HEK293 (cell line): ENCODE measurements around the gene TBPL1.
A peak's percentile ranks its signal among the peaks of the same experiment; 100 is the strongest.
"Not testable (repeated sequence)": the region's sequence is repeated elsewhere in the genome, so short reads cannot be mapped to it uniquely, and the experiment has no call there.

ENCODE experiments used
- CTCF ChIA-PET: fragments of 350-600 bp; formaldehyde crosslinking; extraction: SDS; loops from one replicate; lab custom pipeline; 2021; ENCODE audit warnings: antibody characterized with exemption; lab: Yijun Ruan, JAX
- POLR2A ChIA-PET: fragments of 300-600 bp; formaldehyde crosslinking; extraction: SDS; loops from one replicate; lab custom pipeline; 2020; ENCODE audit warnings: antibody characterized with exemption, inconsistent platforms; lab: Yijun Ruan, JAX
- H3K27ac ChIP-seq: fragments of 200-500 bp; sonication (Bioruptor generic); 2 replicates; pipeline ENCODE4 v1.5.1; 2014; ENCODE audit warnings: low read depth, low read length, control low read depth, inconsistent platforms; ENCODE audit errors: extremely low read depth
- H3K36me3 ChIP-seq, 2 experiments: fragments of 200-500 bp in 1 of 2; sonication (Bioruptor generic) in 1 of 2; 1 replicate in 1 of 2; 2 replicates in 1 of 2; pipeline ENCODE4 v1.5.1; 2014 to 2017; ENCODE audit warnings: inconsistent platforms in 2 of 2, low read length in 2 of 2; ENCODE audit not compliant: control insufficient read depth in 2 of 2, insufficient read depth in 1 of 2
- H3K4me1 ChIP-seq: fragments of 200-500 bp; sonication (Bioruptor generic); 2 replicates; pipeline ENCODE4 v1.5.1; 2014; ENCODE audit warnings: mild to moderate bottlenecking, low read length, inconsistent platforms; ENCODE audit not compliant: control insufficient read depth, insufficient read depth
- H3K4me3 ChIP-seq: 2 replicates; pipeline ENCODE4 v1.5.1; 2011; ENCODE audit warnings: low read depth, mild to moderate bottlenecking, control low read depth, low read length, moderate library complexity
- H3K9me3 ChIP-seq: fragments of 200-500 bp; sonication (Bioruptor generic); 2 replicates; pipeline ENCODE4 v1.5.1; 2014; ENCODE audit warnings: low read depth, low read length, inconsistent platforms; ENCODE audit not compliant: control insufficient read depth, insufficient read depth
- HOXA7 ChIP-seq: sonication (generic); formaldehyde crosslinking; IDR thresholded peaks from 2 replicates; pipeline ENCODE4 v1.8.1; 2022; ENCODE audit warnings: missing genetic modification reagents, borderline replicate concordance
- MZF1 ChIP-seq: fragments of 450-650 bp; formaldehyde crosslinking; IDR thresholded peaks from 2 replicates; pipeline ENCODE4 v1.5.1; 2017; ENCODE audit warnings: missing biosample characterization, missing genetic modification characterization, borderline replicate concordance
- OSR2 ChIP-seq: fragments of 450-650 bp; formaldehyde crosslinking; IDR thresholded peaks from 2 replicates; pipeline ENCODE4 v1.5.1; 2016; ENCODE audit warnings: missing biosample characterization, missing genetic modification characterization
- WT1 ChIP-seq: fragments of 450-650 bp; formaldehyde crosslinking; IDR thresholded peaks from 2 replicates; pipeline ENCODE4 v1.5.1; 2016; ENCODE audit warnings: missing biosample characterization, missing genetic modification characterization
- ZNF146 ChIP-seq: fragments of 450-650 bp; formaldehyde crosslinking; IDR thresholded peaks from 2 replicates; pipeline ENCODE4 v1.5.1; 2016; ENCODE audit warnings: missing biosample characterization, missing genetic modification characterization
- ZNF211 ChIP-seq: fragments of 450-650 bp; formaldehyde crosslinking; IDR thresholded peaks from 2 replicates; pipeline ENCODE4 v1.5.1; 2016; ENCODE audit warnings: low read depth, missing biosample characterization, missing genetic modification characterization
- ZNF510 ChIP-seq: fragments of 450-650 bp; formaldehyde crosslinking; IDR thresholded peaks from 2 replicates; pipeline ENCODE4 v1.5.1; 2018; ENCODE audit warnings: mild to moderate bottlenecking, missing genetic modification characterization, missing biosample characterization; ENCODE audit not compliant: insufficient replicate concordance
- TF ChIP-seq, protein P1 (sequence below): fragments of 450-650 bp; formaldehyde crosslinking; IDR thresholded peaks from 2 replicates; pipeline ENCODE4 v1.5.1; 2016; ENCODE audit warnings: missing biosample characterization, missing genetic modification characterization
- TF ChIP-seq, protein P2 (sequence below): fragments of 450-650 bp; formaldehyde crosslinking; IDR thresholded peaks from 2 replicates; pipeline ENCODE4 v1.5.1; 2017; ENCODE audit warnings: missing biosample characterization, missing genetic modification characterization
- TF ChIP-seq, protein P3 (sequence below): fragments of 450-650 bp; formaldehyde crosslinking; IDR thresholded peaks from 2 replicates; pipeline ENCODE4 v1.5.1; 2016; ENCODE audit warnings: missing biosample characterization, missing genetic modification characterization
- TF ChIP-seq, protein P4 (sequence below): fragments of 450-650 bp; formaldehyde crosslinking; IDR thresholded peaks from 2 replicates; pipeline ENCODE4 v1.5.1; 2016; ENCODE audit warnings: missing biosample characterization, missing genetic modification characterization
- TF ChIP-seq, protein P5 (sequence below): fragments of 450-650 bp; formaldehyde crosslinking; IDR thresholded peaks from 2 replicates; pipeline ENCODE4 v1.5.1; 2016; ENCODE audit warnings: missing biosample characterization, missing genetic modification characterization, borderline replicate concordance

The TBPL1 gene

DNA sequence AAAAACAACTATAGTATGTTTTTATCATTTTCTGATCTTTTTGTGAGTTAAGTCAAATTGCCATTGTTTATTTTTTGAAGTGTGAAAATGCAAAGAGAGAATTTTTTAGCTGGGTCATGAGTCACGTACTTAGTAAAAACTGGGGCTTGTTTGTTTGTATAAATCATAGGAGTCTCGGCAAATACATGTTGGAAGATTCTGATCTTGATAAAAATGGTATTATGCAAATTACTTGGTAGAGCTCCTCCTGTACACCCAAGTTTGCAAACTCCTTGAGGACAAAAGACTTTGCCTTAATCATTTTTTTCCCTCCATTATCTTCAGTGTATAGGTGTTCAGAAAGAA is 25.8 kb downstream of the TBPL1 start:
- TF ChIP-seq, protein P1, sequence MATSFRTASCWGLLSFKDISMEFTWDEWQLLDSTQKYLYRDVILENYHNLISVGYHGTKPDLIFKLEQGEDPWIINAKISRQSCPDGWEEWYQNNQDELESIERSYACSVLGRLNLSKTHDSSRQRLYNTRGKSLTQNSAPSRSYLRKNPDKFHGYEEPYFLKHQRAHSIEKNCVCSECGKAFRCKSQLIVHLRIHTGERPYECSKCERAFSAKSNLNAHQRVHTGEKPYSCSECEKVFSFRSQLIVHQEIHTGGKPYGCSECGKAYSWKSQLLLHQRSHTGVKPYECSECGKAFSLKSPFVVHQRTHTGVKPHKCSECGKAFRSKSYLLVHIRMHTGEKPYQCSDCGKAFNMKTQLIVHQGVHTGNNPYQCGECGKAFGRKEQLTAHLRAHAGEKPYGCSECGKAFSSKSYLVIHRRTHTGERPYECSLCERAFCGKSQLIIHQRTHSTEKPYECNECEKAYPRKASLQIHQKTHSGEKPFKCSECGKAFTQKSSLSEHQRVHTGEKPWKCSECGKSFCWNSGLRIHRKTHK = no peak
- TF ChIP-seq, protein P2, sequence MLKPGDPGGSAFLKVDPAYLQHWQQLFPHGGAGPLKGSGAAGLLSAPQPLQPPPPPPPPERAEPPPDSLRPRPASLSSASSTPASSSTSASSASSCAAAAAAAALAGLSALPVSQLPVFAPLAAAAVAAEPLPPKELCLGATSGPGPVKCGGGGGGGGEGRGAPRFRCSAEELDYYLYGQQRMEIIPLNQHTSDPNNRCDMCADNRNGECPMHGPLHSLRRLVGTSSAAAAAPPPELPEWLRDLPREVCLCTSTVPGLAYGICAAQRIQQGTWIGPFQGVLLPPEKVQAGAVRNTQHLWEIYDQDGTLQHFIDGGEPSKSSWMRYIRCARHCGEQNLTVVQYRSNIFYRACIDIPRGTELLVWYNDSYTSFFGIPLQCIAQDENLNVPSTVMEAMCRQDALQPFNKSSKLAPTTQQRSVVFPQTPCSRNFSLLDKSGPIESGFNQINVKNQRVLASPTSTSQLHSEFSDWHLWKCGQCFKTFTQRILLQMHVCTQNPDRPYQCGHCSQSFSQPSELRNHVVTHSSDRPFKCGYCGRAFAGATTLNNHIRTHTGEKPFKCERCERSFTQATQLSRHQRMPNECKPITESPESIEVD (tag by site-specific recombination) = peak; percentile 88
- Histone ChIP-seq H3K4me1 (peaks cover 24% of the 10 kb centered on the region), H3K36me3 (peaks cover 6 to 17% of the 10 kb centered on the region in 2 experiments), H3K9me3 (no peaks in the 10 kb centered on the region), H3K27ac (no peak overlapping the region), H3K4me3 (no peak overlapping the region)
- CTCF ChIA-PET = interaction anchor here (0.7 to 10.9 kb wide), 11 partner anchors 12 to 145 kb away, joined by 3 to 304 read pairs (median 4); no protein-coding TSS in a partner anchor
- POLR2A ChIA-PET = interaction anchor here (1.4 kb wide), 1 partner anchor 26 kb away, joined by 4 read pairs; the partner anchor contains the start of gene TBPL1

DNA sequence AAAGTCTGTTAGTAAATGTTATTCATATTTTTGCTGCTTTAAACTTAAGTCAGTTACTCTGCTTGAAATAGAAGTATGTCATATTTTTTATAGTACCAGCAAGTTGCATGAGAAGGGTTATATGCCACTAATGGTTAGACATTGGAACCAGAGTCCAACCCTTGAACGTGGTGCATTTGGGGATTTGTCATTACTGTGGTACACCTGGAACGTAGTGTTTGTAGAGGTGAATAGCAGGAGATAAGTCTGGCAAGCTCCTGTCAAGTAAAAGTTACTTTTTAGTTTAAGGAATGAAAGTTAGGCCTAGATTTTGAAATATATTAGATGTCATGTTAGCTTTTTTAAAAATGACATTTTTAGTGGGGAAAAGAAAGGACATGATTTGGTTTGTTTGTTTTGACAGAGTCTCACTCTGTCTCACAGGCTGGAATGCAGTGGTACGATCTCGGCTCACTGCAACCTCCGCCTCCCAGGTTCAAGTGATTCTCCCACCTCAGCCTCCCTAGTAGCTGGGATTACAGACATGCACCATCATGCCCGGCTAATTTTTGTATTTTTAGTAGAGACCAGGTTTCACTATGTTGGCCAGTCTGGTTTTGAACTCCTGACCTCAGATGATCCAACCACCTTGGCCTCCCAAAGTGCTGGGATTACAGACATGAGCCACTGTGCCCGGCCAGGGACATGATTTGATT is 26.4 kb downstream of the TBPL1 start:
- peak; percentile 87 for TF ChIP-seq WT1 (tag by site-specific recombination)
- TF ChIP-seq MZF1 (tag by site-specific recombination) = peak; percentile 74
- TF ChIP-seq, protein P3, sequence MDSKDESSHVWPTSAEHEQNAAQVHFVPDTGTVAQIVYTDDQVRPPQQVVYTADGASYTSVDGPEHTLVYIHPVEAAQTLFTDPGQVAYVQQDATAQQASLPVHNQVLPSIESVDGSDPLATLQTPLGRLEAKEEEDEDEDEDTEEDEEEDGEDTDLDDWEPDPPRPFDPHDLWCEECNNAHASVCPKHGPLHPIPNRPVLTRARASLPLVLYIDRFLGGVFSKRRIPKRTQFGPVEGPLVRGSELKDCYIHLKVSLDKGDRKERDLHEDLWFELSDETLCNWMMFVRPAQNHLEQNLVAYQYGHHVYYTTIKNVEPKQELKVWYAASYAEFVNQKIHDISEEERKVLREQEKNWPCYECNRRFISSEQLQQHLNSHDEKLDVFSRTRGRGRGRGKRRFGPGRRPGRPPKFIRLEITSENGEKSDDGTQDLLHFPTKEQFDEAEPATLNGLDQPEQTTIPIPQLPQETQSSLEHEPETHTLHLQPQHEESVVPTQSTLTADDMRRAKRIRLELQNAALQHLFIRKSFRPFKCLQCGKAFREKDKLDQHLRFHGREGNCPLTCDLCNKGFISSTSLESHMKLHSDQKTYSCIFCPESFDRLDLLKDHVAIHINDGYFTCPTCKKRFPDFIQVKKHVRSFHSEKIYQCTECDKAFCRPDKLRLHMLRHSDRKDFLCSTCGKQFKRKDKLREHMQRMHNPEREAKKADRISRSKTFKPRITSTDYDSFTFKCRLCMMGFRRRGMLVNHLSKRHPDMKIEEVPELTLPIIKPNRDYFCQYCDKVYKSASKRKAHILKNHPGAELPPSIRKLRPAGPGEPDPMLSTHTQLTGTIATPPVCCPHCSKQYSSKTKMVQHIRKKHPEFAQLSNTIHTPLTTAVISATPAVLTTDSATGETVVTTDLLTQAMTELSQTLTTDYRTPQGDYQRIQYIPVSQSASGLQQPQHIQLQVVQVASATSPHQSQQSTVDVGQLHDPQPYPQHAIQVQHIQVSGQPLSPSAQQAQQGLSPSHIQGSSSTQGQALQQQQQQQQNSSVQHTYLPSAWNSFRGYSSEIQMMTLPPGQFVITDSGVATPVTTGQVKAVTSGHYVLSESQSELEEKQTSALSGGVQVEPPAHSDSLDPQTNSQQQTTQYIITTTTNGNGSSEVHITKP (tag by site-specific recombination) = peak; percentile 48
- peak; percentile 70 for TF ChIP-seq OSR2 (tag by site-specific recombination)
- CTCF ChIA-PET = interaction anchor here (0.7 to 10.9 kb wide), 8 partner anchors 24 to 130 kb away, joined by 3 to 304 read pairs (median 6); no protein-coding TSS in a partner anchor
- POLR2A ChIA-PET = interaction anchor here (1.4 kb wide), 1 partner anchor 26 kb away, joined by 4 read pairs; the partner anchor contains the start of gene TBPL1
- H3K27ac ChIP-seq, H3K4me3 ChIP-seq, H3K9me3 ChIP-seq: not testable (repeated sequence)
- Histone ChIP-seq H3K36me3 (peaks cover 6 to 20% of the 10 kb centered on the region in 2 experiments), H3K4me1 (peaks cover 26% of the 10 kb centered on the region)

DNA sequence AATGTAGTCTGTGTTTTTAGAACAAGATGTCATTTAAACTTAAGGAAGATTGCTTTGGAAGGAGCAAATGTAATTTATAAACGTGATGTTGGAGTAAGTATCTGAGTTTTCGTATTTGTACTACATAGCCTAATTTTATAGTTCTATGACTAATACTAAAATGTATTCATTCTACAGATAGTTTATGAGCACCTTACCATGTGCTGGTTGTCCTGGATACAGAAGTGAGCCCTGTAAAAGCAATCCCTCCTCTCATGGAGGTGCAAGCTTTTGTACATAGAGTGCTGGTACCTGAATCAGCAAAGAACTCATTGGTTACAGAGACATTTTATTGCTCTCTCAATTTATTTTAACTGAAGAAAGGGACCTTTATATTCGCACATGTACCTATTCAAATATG is 27.1 kb downstream of the TBPL1 start:
- Histone ChIP-seq H3K9me3 (no peaks in the 10 kb centered on the region), H3K27ac (no peak overlapping the region), H3K4me3 (no peak overlapping the region), H3K4me1 (peaks cover 26% of the 10 kb centered on the region), H3K36me3 (peaks cover 12 to 26% of the 10 kb centered on the region in 2 experiments)
- CTCF ChIA-PET = interaction anchor here (1.5 to 10.9 kb wide), 3 partner anchors 23 to 81 kb away, joined by 3 to 304 read pairs (median 9); no protein-coding TSS in a partner anchor
- POLR2A ChIA-PET = interaction anchor here (0.6 kb wide), 1 partner anchor 26 kb away, joined by 4 read pairs; no protein-coding TSS in a partner anchor
- TF ChIP-seq ZNF146 (tag by site-specific recombination) = no peak
- TF ChIP-seq, protein P4, sequence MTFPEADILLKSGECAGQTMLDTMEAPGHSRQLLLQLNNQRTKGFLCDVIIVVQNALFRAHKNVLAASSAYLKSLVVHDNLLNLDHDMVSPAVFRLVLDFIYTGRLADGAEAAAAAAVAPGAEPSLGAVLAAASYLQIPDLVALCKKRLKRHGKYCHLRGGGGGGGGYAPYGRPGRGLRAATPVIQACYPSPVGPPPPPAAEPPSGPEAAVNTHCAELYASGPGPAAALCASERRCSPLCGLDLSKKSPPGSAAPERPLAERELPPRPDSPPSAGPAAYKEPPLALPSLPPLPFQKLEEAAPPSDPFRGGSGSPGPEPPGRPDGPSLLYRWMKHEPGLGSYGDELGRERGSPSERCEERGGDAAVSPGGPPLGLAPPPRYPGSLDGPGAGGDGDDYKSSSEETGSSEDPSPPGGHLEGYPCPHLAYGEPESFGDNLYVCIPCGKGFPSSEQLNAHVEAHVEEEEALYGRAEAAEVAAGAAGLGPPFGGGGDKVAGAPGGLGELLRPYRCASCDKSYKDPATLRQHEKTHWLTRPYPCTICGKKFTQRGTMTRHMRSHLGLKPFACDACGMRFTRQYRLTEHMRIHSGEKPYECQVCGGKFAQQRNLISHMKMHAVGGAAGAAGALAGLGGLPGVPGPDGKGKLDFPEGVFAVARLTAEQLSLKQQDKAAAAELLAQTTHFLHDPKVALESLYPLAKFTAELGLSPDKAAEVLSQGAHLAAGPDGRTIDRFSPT (tag by site-specific recombination) = no peak
- no peak for TF ChIP-seq ZNF211 (tag by site-specific recombination)
- no peak for TF ChIP-seq ZNF510 (tag by site-specific recombination)
- TF ChIP-seq, protein P5, sequence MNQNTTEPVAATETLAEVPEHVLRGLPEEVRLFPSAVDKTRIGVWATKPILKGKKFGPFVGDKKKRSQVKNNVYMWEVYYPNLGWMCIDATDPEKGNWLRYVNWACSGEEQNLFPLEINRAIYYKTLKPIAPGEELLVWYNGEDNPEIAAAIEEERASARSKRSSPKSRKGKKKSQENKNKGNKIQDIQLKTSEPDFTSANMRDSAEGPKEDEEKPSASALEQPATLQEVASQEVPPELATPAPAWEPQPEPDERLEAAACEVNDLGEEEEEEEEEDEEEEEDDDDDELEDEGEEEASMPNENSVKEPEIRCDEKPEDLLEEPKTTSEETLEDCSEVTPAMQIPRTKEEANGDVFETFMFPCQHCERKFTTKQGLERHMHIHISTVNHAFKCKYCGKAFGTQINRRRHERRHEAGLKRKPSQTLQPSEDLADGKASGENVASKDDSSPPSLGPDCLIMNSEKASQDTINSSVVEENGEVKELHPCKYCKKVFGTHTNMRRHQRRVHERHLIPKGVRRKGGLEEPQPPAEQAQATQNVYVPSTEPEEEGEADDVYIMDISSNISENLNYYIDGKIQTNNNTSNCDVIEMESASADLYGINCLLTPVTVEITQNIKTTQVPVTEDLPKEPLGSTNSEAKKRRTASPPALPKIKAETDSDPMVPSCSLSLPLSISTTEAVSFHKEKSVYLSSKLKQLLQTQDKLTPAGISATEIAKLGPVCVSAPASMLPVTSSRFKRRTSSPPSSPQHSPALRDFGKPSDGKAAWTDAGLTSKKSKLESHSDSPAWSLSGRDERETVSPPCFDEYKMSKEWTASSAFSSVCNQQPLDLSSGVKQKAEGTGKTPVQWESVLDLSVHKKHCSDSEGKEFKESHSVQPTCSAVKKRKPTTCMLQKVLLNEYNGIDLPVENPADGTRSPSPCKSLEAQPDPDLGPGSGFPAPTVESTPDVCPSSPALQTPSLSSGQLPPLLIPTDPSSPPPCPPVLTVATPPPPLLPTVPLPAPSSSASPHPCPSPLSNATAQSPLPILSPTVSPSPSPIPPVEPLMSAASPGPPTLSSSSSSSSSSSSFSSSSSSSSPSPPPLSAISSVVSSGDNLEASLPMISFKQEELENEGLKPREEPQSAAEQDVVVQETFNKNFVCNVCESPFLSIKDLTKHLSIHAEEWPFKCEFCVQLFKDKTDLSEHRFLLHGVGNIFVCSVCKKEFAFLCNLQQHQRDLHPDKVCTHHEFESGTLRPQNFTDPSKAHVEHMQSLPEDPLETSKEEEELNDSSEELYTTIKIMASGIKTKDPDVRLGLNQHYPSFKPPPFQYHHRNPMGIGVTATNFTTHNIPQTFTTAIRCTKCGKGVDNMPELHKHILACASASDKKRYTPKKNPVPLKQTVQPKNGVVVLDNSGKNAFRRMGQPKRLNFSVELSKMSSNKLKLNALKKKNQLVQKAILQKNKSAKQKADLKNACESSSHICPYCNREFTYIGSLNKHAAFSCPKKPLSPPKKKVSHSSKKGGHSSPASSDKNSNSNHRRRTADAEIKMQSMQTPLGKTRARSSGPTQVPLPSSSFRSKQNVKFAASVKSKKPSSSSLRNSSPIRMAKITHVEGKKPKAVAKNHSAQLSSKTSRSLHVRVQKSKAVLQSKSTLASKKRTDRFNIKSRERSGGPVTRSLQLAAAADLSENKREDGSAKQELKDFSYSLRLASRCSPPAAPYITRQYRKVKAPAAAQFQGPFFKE = no peak
- no peak for TF ChIP-seq HOXA7 (CRISPR knock-in tag)
